Subcutaneous adipose tissue (tissue), 4 donors: ENCODE measurements around the gene PRSS3. TPM values are rescaled to one million over a fixed set of nuclear protein-coding genes. Genes with fewer than 3 reads are reported as not detected.

ENCODE experiments used
- total RNA-seq, 4 donors: library from RNA; depleted of rRNA; stranded (reverse); fragments of >200 nt; gene quantifications; one replicate each; pipeline ENCODE4 v1.1.0, GENCODE V29; 2016
- TF ChIP-seq, protein P1 (sequence below): fragments of 450-650 bp; IDR thresholded peaks from one replicate; pipeline ENCODE4 v1.5.1; 2016; ENCODE audit warnings: low read depth, mild to moderate bottlenecking, control low read depth, antibody characterized with exemption, moderate library complexity

The PRSS3 gene
- total RNA-seq = not detected

DNA sequence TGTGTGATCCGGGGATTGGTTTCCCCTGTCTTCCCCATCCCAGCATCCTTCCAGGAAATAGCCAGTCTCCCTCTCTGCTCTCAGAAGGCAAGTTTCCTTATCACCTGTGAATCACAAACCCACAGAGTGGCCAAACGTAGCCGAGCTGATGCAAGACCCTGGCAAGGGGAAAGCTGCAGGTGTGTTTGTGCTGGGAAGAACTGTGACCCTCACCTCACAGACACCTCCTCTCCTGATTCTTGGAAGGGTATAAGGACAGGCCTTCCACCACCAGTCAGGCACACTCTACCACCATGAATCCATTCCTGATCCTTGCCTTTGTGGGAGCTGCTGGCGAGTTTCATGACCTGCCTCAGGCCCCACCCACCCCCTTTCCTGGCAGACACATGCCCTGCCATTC, at the start of gene PRSS3:
Gene PRSS3 (plus strand): TSS at position 281 of the 400 bp plus-strand sequence. CDS start 13 bp downstream, at position 294.
- TF ChIP-seq, protein P1, sequence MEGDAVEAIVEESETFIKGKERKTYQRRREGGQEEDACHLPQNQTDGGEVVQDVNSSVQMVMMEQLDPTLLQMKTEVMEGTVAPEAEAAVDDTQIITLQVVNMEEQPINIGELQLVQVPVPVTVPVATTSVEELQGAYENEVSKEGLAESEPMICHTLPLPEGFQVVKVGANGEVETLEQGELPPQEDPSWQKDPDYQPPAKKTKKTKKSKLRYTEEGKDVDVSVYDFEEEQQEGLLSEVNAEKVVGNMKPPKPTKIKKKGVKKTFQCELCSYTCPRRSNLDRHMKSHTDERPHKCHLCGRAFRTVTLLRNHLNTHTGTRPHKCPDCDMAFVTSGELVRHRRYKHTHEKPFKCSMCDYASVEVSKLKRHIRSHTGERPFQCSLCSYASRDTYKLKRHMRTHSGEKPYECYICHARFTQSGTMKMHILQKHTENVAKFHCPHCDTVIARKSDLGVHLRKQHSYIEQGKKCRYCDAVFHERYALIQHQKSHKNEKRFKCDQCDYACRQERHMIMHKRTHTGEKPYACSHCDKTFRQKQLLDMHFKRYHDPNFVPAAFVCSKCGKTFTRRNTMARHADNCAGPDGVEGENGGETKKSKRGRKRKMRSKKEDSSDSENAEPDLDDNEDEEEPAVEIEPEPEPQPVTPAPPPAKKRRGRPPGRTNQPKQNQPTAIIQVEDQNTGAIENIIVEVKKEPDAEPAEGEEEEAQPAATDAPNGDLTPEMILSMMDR = no peak

DNA sequence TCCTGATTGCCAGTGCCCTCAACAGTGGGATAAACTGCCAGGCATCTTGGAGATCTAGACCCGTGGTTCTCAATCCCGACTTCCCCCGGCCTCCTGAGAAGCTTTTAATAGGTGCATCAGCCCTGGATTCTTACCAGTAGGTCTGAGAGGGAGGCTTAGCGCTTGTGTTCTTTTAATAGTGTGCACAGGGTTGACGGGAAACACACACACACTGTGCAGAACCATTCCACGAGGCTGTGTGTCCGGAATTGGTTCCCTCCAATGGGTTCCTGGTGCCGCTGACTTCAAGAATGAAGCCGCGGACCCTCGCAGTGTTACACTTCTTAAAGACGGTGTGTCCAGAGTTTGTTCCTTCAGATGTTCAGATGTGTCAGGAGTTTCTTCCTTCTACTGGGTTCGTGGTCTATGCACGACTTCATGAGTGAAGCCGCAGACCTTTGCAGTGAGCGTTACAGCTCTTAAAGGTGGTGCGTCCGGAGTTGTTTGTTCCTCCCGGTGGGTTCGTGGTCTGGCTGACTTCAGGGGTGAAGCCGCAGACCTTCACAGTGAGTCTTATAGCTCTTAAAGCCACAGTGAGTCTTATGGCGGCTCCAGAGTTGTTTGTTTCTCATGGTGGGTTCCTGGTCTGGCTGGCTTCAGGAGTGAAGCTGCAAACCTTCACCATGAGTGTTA, 46.6 kb upstream of the PRSS3 start:
- TF ChIP-seq, protein P1 = no peak

DNA sequence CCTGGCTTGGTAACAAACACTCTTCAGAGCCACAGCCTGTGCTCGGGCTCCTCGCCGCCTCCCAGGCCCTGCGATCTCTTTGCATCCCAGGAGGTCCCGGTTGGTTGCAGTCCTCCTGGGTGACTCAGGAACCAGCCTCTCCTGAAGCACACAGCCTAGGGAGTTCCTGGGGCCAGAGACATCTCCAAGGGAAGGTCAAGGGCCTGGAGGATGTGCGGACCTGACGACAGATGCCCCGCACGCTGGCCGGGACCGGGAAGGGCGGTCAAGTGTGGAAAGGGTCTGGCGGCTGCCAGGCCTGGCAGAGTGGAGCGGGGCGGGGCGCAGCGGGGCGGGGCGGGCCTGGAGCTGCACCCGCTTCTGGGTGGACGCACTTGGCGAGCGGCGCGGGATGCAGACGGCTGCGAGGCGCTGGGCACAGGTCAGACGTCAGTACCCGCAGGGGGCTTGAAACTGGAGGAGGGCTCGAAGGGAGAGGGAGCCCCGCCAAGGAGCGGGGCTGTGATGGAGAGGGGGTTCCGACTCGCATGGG, 45.0 kb upstream of the PRSS3 start:
- TF ChIP-seq, protein P1 = no peak

DNA sequence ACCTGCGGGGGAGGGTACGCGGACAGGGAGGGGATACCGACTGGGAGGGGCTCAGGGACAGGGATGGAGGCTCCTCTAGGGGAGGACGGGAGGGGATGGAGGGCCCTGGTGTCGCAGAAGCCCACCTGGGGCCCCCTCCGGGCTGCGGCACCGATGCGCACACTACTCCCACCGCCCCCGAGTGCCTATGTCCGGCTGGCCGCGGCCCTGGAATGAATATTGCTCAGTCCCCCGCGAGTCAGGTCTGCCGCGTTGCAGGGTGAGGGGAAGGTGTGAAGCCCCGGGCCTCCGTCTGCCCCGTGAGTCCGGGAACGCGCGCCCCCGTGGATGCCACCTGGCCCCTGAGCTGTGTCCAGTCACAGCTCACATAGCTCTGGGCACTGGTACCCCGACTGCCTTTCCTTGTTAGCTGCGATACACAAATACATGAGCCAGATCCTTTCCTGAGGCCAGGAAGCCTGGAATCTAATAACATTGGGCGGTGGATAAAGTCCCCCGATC, 44.5 kb upstream of the PRSS3 start:
- TF ChIP-seq, protein P1 = no peak

GRCh38 chr9:33751536-33752129, 43.7 kb upstream of the PRSS3 start:
- TF ChIP-seq, protein P1 = no peak

DNA sequence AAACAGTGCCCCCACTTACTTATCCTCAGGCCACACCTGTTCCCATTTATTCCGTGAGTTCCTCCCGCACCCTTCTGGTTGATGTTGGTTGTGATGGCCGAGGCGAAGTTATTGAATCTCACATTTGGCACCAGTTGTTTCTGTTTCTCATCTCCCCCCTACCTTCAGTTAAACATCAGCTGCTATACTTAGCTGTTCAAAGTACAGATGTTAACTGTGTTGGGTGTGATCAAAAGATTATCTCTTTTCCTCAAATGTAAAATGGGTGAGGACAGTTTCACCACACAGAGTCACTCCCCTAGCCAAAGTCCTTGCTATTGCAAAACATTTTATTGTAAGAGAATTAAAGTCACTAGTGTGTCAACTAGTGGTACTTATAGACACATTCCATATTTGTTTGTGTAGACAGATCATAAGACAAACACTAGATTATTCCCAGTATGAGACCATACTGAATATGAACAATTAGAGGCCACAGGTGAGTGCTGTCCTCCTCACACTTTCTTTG, 43.2 kb upstream of the PRSS3 start:
- TF ChIP-seq, protein P1 = no peak

DNA sequence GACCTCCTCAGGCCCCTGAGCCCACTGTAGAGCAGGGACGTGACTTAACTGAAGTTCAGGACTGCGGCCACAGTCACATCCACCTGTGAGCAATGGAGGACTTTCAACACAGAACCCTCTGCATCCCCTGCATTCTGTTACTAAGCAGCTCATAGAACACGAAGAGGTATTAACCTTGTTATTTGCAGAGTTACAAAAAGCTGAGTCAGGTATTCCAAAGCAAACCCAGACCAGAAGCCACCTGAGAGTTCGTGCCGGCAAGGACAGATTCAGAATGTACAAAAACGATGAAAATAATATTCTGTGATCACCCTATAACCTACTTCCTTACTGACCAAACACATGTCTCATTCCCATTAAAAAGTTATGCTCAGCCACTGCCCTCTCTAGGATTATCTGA, 33.0 kb upstream of the PRSS3 start:
- TF ChIP-seq, protein P1 = no peak
